Glomerular visceral epithelial cell (primary cell): ENCODE data around the gene L3MBTL1.
"Not testable (repeated sequence)": the region's sequence is repeated elsewhere in the genome, so short reads cannot be mapped to it uniquely, and the experiment has no call there.

ENCODE experiments used
- DNase-seq: peaks from one replicate; pipeline ENCODE4 v3.0.0-alpha.2; 2016; ENCODE audit errors: extremely low spot score

The L3MBTL1 gene

GRCh38 chr20:43559147-43559987, 51.9 kb downstream of the L3MBTL1 start:
- DNase-seq, result no peak

GRCh38 chr20:43560974-43561373, 53.5 kb downstream of the L3MBTL1 start:
- no peak for DNase-seq

GRCh38 chr20:43563429-43563828, 55.9 kb downstream of the L3MBTL1 start:
- no peak for DNase-seq

GRCh38 chr20:43563991-43564390, 56.5 kb downstream of the L3MBTL1 start:
- DNase-seq, result no peak

- no peak for DNase-seq
Measured at GRCh38 chr20:43564455-43564854, 57.0 kb downstream of the L3MBTL1 start.

- no peak for DNase-seq
Measured at GRCh38 chr20:43564993-43565757, 57.7 kb downstream of the L3MBTL1 start.

- DNase-seq, result no peak
Measured at GRCh38 chr20:43565758-43566104, 58.2 kb downstream of the L3MBTL1 start.

GRCh38 chr20:43567477-43567876, 60.0 kb downstream of the L3MBTL1 start:
- no peak for DNase-seq

- no peak for DNase-seq
Measured at GRCh38 chr20:43568706-43569105, 61.2 kb downstream of the L3MBTL1 start.

- no peak for DNase-seq
Measured at GRCh38 chr20:43569282-43569681, 61.8 kb downstream of the L3MBTL1 start.

GRCh38 chr20:43570496-43570895, 63.0 kb downstream of the L3MBTL1 start:
- no peak for DNase-seq

GRCh38 chr20:43571310-43571709, 63.8 kb downstream of the L3MBTL1 start:
- DNase-seq, result no peak

GRCh38 chr20:43571771-43572170, 64.3 kb downstream of the L3MBTL1 start:
- no peak for DNase-seq

GRCh38 chr20:43572891-43573290, 65.4 kb downstream of the L3MBTL1 start:
- DNase-seq, result no peak

- DNase-seq, result no peak
Measured at GRCh38 chr20:43576108-43576507, 68.6 kb downstream of the L3MBTL1 start.

GRCh38 chr20:43579861-43580793, 72.6 kb downstream of the L3MBTL1 start:
- no peak for DNase-seq

- no peak for DNase-seq
Measured at GRCh38 chr20:43583133-43583864, 75.8 kb downstream of the L3MBTL1 start.

GRCh38 chr20:43583982-43584432, 76.5 kb downstream of the L3MBTL1 start:
- DNase-seq, result peak; percentile 99

- peak; percentile 87 for DNase-seq
Measured at GRCh38 chr20:43584448-43585136, 77.1 kb downstream of the L3MBTL1 start.

GRCh38 chr20:43586641-43587040, 79.1 kb downstream of the L3MBTL1 start:
- DNase-seq, result no peak

GRCh38 chr20:43588526-43588925, 81.0 kb downstream of the L3MBTL1 start:
- DNase-seq, result not testable (repeated sequence)
